Measurements from ENCODE around the gene TEX29.

- TF ChIP-seq CTCF (IDR thresholded peaks at IDR 0.05) = no peak
- no peak for TF ChIP-seq POLR2A (IDR thresholded peaks at IDR 0.05)
Observed at GRCh38 chr13:111318386-111318785, 2.1 kb upstream of the TEX29 start.

Data from testis (tissue), 2 donors.